WTC11 (cell line): ENCODE measurements around the gene BPIFA2. TPM values are rescaled to one million over a fixed set of nuclear protein-coding genes. Genes with fewer than 3 reads are reported as not detected.
A peak's percentile ranks its signal among the peaks of the same experiment; 100 is the strongest.

Experiments used
- ATAC-seq: fragments of 200-7000 bp; cut with Tn5 transposase; 2 replicates; pipeline ENCODE4 v1.10.0; 2021; ENCODE audit warnings: mild to moderate bottlenecking, moderate library complexity
- CTCF ChIA-PET: fragments of 300-600 bp; sonication (Branson Sonifier 250); formaldehyde crosslinking; loops from one replicate; lab custom pipeline; 2021; ENCODE audit warnings: antibody characterized with exemption; lab: Charles Lee
- POLR2A ChIA-PET: fragments of 350-600 bp; sonication (Branson Sonifier 250); formaldehyde crosslinking; loops from one replicate; lab custom pipeline; 2021; ENCODE audit warnings: antibody characterized with exemption; lab: Charles Lee
- DNase-seq: peaks from one replicate; pipeline ENCODE4 v3.0.0; 2021; ENCODE audit warnings: low spot score
- H3K27ac Mint-ChIP-seq: 2 replicates; pipeline ENCODE4 v1.8.0; 2021; ENCODE audit warnings: mixed read lengths
- H3K27me3 Mint-ChIP-seq: 2 replicates; pipeline ENCODE4 v1.8.0; 2021; ENCODE audit warnings: low read depth, mild to moderate bottlenecking, moderate library complexity, mixed read lengths
- H3K36me3 Mint-ChIP-seq: 2 replicates; pipeline ENCODE4 v1.8.0; 2021; ENCODE audit warnings: mixed read lengths
- H3K4me1 Mint-ChIP-seq: 2 replicates; pipeline ENCODE4 v1.8.0; 2022; ENCODE audit warnings: mixed read lengths
- H3K4me3 Mint-ChIP-seq: 2 replicates; pipeline ENCODE4 v1.8.0; 2021; ENCODE audit warnings: mild to moderate bottlenecking, moderate library complexity, mixed read lengths
- H3K9me3 Mint-ChIP-seq: 2 replicates; pipeline ENCODE4 v1.8.0; 2021; ENCODE audit warnings: mixed read lengths
- EMX1 ChIP-seq: fragments of 250-450 bp; sonication (Bioruptor Pico); IDR thresholded peaks from 2 replicates; pipeline ENCODE4 v1.8.0; 2021; ENCODE audit warnings: mild to moderate bottlenecking
- ETV6 ChIP-seq: sonication (generic); formaldehyde crosslinking; IDR thresholded peaks from 2 replicates; pipeline ENCODE4 v1.8.1; 2022; ENCODE audit warnings: mild to moderate bottlenecking, missing genetic modification reagents
- FOXK1 ChIP-seq: sonication (generic); formaldehyde crosslinking; IDR thresholded peaks from 2 replicates; pipeline ENCODE4 v1.8.0; 2022; ENCODE audit warnings: mild to moderate bottlenecking, moderate library complexity, missing genetic modification reagents
- GRHL2 ChIP-seq: fragments of 250-450 bp; sonication (Bioruptor Pico); IDR thresholded peaks from 2 replicates; pipeline ENCODE4 v1.8.0; 2022; ENCODE audit warnings: mild to moderate bottlenecking, moderate library complexity; ENCODE audit not compliant: insufficient replicate concordance, severe bottlenecking
- IRF2 ChIP-seq: sonication (generic); formaldehyde crosslinking; IDR thresholded peaks from 2 replicates; pipeline ENCODE4 v1.8.0; 2022; ENCODE audit warnings: low read depth, missing genetic modification reagents, borderline replicate concordance
- KAT7 ChIP-seq: sonication (generic); formaldehyde crosslinking; IDR thresholded peaks from 2 replicates; pipeline ENCODE4 v1.8.1; 2023; ENCODE audit warnings: missing genetic modification reagents, mild to moderate bottlenecking, borderline replicate concordance
- NR3C1 ChIP-seq: sonication (generic); formaldehyde crosslinking; conservative IDR thresholded peaks from 2 replicates; pipeline ENCODE4 v1.8.1; 2023; ENCODE audit warnings: low read depth, mild to moderate bottlenecking, missing genetic modification reagents
- PRRX2 ChIP-seq: fragments of 250-450 bp; sonication (Bioruptor Pico); IDR thresholded peaks from 2 replicates; pipeline ENCODE4 v1.8.0; 2021; ENCODE audit warnings: mild to moderate bottlenecking
- TCF7 ChIP-seq: sonication (generic); formaldehyde crosslinking; IDR thresholded peaks from 2 replicates; pipeline ENCODE4 v1.8.0; 2022; ENCODE audit warnings: mild to moderate bottlenecking, low read depth, missing genetic modification reagents, moderate library complexity
- TP53 ChIP-seq: sonication (generic); formaldehyde crosslinking; IDR thresholded peaks from 2 replicates; pipeline ENCODE4 v1.8.1; 2023; ENCODE audit warnings: mild to moderate bottlenecking, missing genetic modification reagents
- ZBTB21 ChIP-seq: sonication (generic); formaldehyde crosslinking; IDR thresholded peaks from 2 replicates; pipeline ENCODE4 v1.8.1; 2023; ENCODE audit warnings: mild to moderate bottlenecking, missing genetic modification reagents, borderline replicate concordance
- ZNF317 ChIP-seq: sonication (generic); formaldehyde crosslinking; IDR thresholded peaks from 2 replicates; pipeline ENCODE4 v1.8.1; 2023; ENCODE audit warnings: low read depth, mild to moderate bottlenecking, moderate library complexity, missing genetic modification reagents, borderline replicate concordance
- ZNF416 ChIP-seq: fragments of 250-450 bp; sonication (Bioruptor Pico); IDR thresholded peaks from 2 replicates; pipeline ENCODE4 v1.9.0; 2021; ENCODE audit warnings: mild to moderate bottlenecking, inconsistent platforms
- ZNF671 ChIP-seq: fragments of 250-450 bp; sonication (Bioruptor Pico); IDR thresholded peaks from 2 replicates; pipeline ENCODE4 v1.8.0; 2021; ENCODE audit warnings: mild to moderate bottlenecking
- total RNA-seq: library from RNA; stranded (reverse); gene quantifications from 3 replicates; pipeline ENCODE4 v1.2.3, GENCODE V29; 2021
- TF ChIP-seq, protein P1 (sequence below): sonication (generic); formaldehyde crosslinking; IDR thresholded peaks from 2 replicates; pipeline ENCODE4 v1.8.1; 2023; ENCODE audit warnings: mild to moderate bottlenecking, missing genetic modification reagents
- TF ChIP-seq, protein P2 (sequence below): fragments of 250-450 bp; sonication (Bioruptor Pico); IDR thresholded peaks from 2 replicates; pipeline ENCODE4 v1.9.0; 2021; ENCODE audit warnings: mild to moderate bottlenecking
- TF ChIP-seq, protein P3 (sequence below): fragments of 250-450 bp; sonication (Bioruptor Pico); IDR thresholded peaks from 2 replicates; pipeline ENCODE4 v1.9.0; 2021; ENCODE audit warnings: mild to moderate bottlenecking, borderline replicate concordance
- TF ChIP-seq, protein P4 (sequence below): sonication (generic); formaldehyde crosslinking; IDR thresholded peaks from 2 replicates; pipeline ENCODE4 v1.8.0; 2022; ENCODE audit warnings: mild to moderate bottlenecking, missing genetic modification reagents
- TF ChIP-seq, protein P5 (sequence below): sonication (generic); formaldehyde crosslinking; IDR thresholded peaks from 2 replicates; pipeline ENCODE4 v1.8.0; 2023; ENCODE audit warnings: missing genetic modification reagents
- TF ChIP-seq, protein P6 (sequence below): sonication (generic); formaldehyde crosslinking; IDR thresholded peaks from 2 replicates; pipeline ENCODE4 v1.8.0; 2022; ENCODE audit warnings: mild to moderate bottlenecking, missing genetic modification reagents
- TF ChIP-seq, protein P7 (sequence below): sonication (generic); formaldehyde crosslinking; IDR thresholded peaks from 2 replicates; pipeline ENCODE4 v1.8.1; 2022; ENCODE audit warnings: mild to moderate bottlenecking, moderate library complexity, missing genetic modification reagents
- TF ChIP-seq, protein P8 (sequence below): fragments of 250-450 bp; sonication (Bioruptor Pico); IDR thresholded peaks from 2 replicates; pipeline ENCODE4 v1.9.0; 2021; ENCODE audit warnings: moderate library complexity, mild to moderate bottlenecking, inconsistent platforms, borderline replicate concordance

BPIFA2 gene
- total RNA-seq, 1 experiment from 2014 or later: not detected

DNA sequence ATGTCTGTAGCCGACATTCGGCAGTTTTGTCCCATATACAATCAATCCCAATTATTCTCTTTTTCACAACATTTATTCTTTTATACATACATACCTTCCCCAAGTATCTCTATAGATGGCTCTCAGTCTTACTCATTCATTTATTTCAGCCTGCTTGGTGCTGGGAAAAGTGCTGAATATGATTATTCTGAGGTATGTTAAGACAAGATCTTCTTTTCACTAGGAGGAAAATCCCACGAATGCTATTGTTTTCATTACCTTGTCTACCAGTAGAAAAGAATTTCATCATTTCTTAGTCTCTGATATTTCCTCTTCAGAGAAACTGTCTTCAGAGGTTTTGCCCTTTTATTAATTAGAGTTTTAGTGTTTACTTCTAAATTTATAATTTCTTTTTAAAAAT is 35.5 kb downstream of the BPIFA2 start:
- no peak for ATAC-seq
- no peaks in the 10 kb centered on the region for H3K4me1 Mint-ChIP-seq

DNA sequence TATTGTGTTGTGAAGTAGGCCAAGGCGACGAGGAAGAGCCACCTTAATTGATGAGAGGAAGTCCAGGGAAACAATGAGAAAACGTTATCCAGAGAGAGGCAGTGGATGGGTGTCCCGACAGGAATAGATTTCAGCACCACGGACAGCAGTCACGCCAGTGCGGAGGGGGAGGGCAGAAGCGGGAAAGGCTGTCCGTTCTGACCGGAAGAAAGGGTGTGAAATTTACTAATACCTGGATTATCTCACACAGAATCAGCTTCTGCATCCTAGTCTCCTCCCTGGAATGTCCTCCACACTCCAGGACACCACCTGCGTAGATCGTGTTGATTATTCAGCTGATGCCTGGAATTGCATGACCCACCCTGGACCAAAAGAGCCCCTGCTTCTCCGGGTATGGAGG is 41.8 kb downstream of the BPIFA2 start:
- no peaks in the 10 kb centered on the region for H3K36me3 Mint-ChIP-seq
- no peaks in the 10 kb centered on the region for H3K4me1 Mint-ChIP-seq
- peaks cover 4% of the 10 kb centered on the region for H3K27me3 Mint-ChIP-seq
- H3K9me3 Mint-ChIP-seq: no peaks in the 10 kb centered on the region
- ATAC-seq (peak; percentile 67), DNase-seq (peak; percentile 87)
- ChIA-PET CTCF (no interaction called here), POLR2A (interaction anchor here (0.5 kb wide), 1 partner anchor 352 kb away, joined by 4 read pairs; no protein-coding TSS in a partner anchor)
- no peak overlapping the region for H3K4me3 Mint-ChIP-seq
- H3K27ac Mint-ChIP-seq: no peak overlapping the region
- TF ChIP-seq TP53 (no peak), TCF7 (CRISPR knock-in tag) (no peak), IRF2 (CRISPR knock-in tag) (no peak), PRRX2 (no peak), ZNF317 (CRISPR knock-in tag) (no peak), ZBTB21 (CRISPR knock-in tag) (peak; percentile 71; the same call in 1 of the 2 replicates), GRHL2 (CRISPR knock-in tag) (no peak), ZNF416 (CRISPR knock-in tag) (no peak), FOXK1 (CRISPR knock-in tag) (peak; percentile 50; the same call in 1 of the 2 replicates), EMX1 (CRISPR knock-in tag) (no peak), ETV6 (CRISPR knock-in tag) (peak; percentile 66; the same call in 1 of the 2 replicates), ZNF671 (CRISPR knock-in tag) (no peak), KAT7 (CRISPR knock-in tag) (no peak)
- TF ChIP-seq, protein P1, sequence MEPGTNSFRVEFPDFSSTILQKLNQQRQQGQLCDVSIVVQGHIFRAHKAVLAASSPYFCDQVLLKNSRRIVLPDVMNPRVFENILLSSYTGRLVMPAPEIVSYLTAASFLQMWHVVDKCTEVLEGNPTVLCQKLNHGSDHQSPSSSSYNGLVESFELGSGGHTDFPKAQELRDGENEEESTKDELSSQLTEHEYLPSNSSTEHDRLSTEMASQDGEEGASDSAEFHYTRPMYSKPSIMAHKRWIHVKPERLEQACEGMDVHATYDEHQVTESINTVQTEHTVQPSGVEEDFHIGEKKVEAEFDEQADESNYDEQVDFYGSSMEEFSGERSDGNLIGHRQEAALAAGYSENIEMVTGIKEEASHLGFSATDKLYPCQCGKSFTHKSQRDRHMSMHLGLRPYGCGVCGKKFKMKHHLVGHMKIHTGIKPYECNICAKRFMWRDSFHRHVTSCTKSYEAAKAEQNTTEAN (CRISPR knock-in tag): no peak
- TF ChIP-seq, protein P2, sequence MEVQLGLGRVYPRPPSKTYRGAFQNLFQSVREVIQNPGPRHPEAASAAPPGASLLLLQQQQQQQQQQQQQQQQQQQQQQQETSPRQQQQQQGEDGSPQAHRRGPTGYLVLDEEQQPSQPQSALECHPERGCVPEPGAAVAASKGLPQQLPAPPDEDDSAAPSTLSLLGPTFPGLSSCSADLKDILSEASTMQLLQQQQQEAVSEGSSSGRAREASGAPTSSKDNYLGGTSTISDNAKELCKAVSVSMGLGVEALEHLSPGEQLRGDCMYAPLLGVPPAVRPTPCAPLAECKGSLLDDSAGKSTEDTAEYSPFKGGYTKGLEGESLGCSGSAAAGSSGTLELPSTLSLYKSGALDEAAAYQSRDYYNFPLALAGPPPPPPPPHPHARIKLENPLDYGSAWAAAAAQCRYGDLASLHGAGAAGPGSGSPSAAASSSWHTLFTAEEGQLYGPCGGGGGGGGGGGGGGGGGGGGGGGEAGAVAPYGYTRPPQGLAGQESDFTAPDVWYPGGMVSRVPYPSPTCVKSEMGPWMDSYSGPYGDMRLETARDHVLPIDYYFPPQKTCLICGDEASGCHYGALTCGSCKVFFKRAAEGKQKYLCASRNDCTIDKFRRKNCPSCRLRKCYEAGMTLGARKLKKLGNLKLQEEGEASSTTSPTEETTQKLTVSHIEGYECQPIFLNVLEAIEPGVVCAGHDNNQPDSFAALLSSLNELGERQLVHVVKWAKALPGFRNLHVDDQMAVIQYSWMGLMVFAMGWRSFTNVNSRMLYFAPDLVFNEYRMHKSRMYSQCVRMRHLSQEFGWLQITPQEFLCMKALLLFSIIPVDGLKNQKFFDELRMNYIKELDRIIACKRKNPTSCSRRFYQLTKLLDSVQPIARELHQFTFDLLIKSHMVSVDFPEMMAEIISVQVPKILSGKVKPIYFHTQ (CRISPR knock-in tag): no peak
- TF ChIP-seq, protein P3, sequence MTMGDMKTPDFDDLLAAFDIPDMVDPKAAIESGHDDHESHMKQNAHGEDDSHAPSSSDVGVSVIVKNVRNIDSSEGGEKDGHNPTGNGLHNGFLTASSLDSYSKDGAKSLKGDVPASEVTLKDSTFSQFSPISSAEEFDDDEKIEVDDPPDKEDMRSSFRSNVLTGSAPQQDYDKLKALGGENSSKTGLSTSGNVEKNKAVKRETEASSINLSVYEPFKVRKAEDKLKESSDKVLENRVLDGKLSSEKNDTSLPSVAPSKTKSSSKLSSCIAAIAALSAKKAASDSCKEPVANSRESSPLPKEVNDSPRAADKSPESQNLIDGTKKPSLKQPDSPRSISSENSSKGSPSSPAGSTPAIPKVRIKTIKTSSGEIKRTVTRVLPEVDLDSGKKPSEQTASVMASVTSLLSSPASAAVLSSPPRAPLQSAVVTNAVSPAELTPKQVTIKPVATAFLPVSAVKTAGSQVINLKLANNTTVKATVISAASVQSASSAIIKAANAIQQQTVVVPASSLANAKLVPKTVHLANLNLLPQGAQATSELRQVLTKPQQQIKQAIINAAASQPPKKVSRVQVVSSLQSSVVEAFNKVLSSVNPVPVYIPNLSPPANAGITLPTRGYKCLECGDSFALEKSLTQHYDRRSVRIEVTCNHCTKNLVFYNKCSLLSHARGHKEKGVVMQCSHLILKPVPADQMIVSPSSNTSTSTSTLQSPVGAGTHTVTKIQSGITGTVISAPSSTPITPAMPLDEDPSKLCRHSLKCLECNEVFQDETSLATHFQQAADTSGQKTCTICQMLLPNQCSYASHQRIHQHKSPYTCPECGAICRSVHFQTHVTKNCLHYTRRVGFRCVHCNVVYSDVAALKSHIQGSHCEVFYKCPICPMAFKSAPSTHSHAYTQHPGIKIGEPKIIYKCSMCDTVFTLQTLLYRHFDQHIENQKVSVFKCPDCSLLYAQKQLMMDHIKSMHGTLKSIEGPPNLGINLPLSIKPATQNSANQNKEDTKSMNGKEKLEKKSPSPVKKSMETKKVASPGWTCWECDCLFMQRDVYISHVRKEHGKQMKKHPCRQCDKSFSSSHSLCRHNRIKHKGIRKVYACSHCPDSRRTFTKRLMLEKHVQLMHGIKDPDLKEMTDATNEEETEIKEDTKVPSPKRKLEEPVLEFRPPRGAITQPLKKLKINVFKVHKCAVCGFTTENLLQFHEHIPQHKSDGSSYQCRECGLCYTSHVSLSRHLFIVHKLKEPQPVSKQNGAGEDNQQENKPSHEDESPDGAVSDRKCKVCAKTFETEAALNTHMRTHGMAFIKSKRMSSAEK (CRISPR knock-in tag): no peak
- TF ChIP-seq, protein P4, sequence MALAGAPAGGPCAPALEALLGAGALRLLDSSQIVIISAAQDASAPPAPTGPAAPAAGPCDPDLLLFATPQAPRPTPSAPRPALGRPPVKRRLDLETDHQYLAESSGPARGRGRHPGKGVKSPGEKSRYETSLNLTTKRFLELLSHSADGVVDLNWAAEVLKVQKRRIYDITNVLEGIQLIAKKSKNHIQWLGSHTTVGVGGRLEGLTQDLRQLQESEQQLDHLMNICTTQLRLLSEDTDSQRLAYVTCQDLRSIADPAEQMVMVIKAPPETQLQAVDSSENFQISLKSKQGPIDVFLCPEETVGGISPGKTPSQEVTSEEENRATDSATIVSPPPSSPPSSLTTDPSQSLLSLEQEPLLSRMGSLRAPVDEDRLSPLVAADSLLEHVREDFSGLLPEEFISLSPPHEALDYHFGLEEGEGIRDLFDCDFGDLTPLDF (CRISPR knock-in tag): no peak
- TF ChIP-seq, protein P5, sequence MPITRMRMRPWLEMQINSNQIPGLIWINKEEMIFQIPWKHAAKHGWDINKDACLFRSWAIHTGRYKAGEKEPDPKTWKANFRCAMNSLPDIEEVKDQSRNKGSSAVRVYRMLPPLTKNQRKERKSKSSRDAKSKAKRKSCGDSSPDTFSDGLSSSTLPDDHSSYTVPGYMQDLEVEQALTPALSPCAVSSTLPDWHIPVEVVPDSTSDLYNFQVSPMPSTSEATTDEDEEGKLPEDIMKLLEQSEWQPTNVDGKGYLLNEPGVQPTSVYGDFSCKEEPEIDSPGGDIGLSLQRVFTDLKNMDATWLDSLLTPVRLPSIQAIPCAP: no peak
- TF ChIP-seq, protein P6, sequence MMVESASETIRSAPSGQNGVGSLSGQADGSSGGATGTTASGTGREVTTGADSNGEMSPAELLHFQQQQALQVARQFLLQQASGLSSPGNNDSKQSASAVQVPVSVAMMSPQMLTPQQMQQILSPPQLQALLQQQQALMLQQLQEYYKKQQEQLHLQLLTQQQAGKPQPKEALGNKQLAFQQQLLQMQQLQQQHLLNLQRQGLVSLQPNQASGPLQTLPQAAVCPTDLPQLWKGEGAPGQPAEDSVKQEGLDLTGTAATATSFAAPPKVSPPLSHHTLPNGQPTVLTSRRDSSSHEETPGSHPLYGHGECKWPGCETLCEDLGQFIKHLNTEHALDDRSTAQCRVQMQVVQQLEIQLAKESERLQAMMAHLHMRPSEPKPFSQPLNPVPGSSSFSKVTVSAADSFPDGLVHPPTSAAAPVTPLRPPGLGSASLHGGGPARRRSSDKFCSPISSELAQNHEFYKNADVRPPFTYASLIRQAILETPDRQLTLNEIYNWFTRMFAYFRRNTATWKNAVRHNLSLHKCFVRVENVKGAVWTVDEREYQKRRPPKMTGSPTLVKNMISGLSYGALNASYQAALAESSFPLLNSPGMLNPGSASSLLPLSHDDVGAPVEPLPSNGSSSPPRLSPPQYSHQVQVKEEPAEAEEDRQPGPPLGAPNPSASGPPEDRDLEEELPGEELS: peak; percentile 89
- TF ChIP-seq, protein P7, sequence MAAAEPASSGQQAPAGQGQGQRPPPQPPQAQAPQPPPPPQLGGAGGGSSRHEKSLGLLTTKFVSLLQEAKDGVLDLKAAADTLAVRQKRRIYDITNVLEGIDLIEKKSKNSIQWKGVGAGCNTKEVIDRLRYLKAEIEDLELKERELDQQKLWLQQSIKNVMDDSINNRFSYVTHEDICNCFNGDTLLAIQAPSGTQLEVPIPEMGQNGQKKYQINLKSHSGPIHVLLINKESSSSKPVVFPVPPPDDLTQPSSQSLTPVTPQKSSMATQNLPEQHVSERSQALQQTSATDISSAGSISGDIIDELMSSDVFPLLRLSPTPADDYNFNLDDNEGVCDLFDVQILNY: no peak

More for the DNA sequence above, 35.5 kb downstream of the BPIFA2 start:
- no peak overlapping the region for H3K4me3 Mint-ChIP-seq
- POLR2A ChIA-PET: no interaction called here
- TF ChIP-seq NR3C1 (CRISPR knock-in tag): no peak
- TF ChIP-seq, protein P8, sequence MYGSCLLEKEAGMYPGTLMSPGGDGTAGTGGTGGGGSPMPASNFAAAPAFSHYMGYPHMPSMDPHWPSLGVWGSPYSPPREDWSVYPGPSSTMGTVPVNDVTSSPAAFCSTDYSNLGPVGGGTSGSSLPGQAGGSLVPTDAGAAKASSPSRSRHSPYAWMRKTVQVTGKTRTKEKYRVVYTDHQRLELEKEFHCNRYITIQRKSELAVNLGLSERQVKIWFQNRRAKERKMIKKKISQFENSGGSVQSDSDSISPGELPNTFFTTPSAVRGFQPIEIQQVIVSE (CRISPR knock-in tag): no peak
- TF ChIP-seq, all 79 proteins: peak for 0
- Mint-ChIP-seq H3K9me3 (no peaks in the 10 kb centered on the region), H3K27ac (no peak overlapping the region), H3K36me3 (no peaks in the 10 kb centered on the region), H3K27me3 (peaks cover under 1% of the 10 kb centered on the region; the same call in 1 of the 2 replicates)
- CTCF ChIA-PET: no interaction called here
- no peak for DNase-seq
